ENCODE data around the gene PKD1.

GRCh38 chr16:2084895-2085625, 50.6 kb downstream of the PKD1 start:
- TF ChIP-seq ZNF670 (tag by site-specific recombination; IDR thresholded peaks at IDR 0.05; ENCODE audit: low read depth) (no peak), REST (tag by site-specific recombination; IDR thresholded peaks at IDR 0.05) (no peak), ZNF114 (tag by site-specific recombination; IDR thresholded peaks at IDR 0.05) (no peak), BCL11B (tag by site-specific recombination; IDR thresholded peaks at IDR 0.05; ENCODE audit: low read depth) (no peak)
